SK-N-MC (cell line): ENCODE results near the gene MBNL2.
"Not testable (repeated sequence)": the region's sequence is repeated elsewhere in the genome, so short reads cannot be mapped to it uniquely, and the experiment has no call there.

ENCODE experiments used
- DNase-seq: peaks from one replicate; pipeline ENCODE4 v3.0.0-alpha.2; 2011; ENCODE audit warnings: low read depth, low spot score
- H3K27ac ChIP-seq: fragments of 200-600 bp; sonication (generic); 2 replicates; pipeline ENCODE4 v1.5.1; 2016; ENCODE audit warnings: mixed run types
- H3K36me3 ChIP-seq: fragments of 200-600 bp; sonication (generic); 2 replicates; pipeline ENCODE4 v1.6.1; 2017; ENCODE audit warnings: antibody characterized with exemption, low read length, mixed read lengths; ENCODE audit not compliant: insufficient read depth
- H3K4me3 ChIP-seq: fragments of 200-600 bp; sonication (generic); 2 replicates; pipeline ENCODE4 v1.5.1; 2016
- H3K9ac ChIP-seq: fragments of 200-600 bp; sonication (generic); 2 replicates; pipeline ENCODE4 v1.8.0; 2017; ENCODE audit warnings: mixed run types, mixed read lengths; ENCODE audit not compliant: insufficient read length
- H3K9me3 ChIP-seq: fragments of 200-600 bp; sonication (generic); 2 replicates; pipeline ENCODE4 v1.6.1; 2017; ENCODE audit warnings: low read depth, mild to moderate bottlenecking, antibody characterized with exemption, low read length, moderate library complexity, mixed read lengths
- EZH2 ChIP-seq: fragments of 200-600 bp; sonication (generic); IDR thresholded peaks from one replicate; pipeline ENCODE4 v1.6.1; 2017; ENCODE audit warnings: antibody characterized with exemption
- FOXP2 ChIP-seq: optimal IDR thresholded peaks from 2 replicates; pipeline ENCODE3; 2011; ENCODE audit warnings: mild to moderate bottlenecking, moderate library complexity; ENCODE audit not compliant: insufficient read depth; ENCODE audit errors: extremely low read length, control extremely low read depth
- POLR2AphosphoS5 ChIP-seq: IDR thresholded peaks from 2 replicates; pipeline ENCODE4 v1.6.1; 2012; ENCODE audit warnings: mild to moderate bottlenecking, low read depth, low read length, borderline replicate concordance

Gene MBNL2

GRCh38 chr13:97344265-97345175, 122.4 kb downstream of the MBNL2 start:
- Histone ChIP-seq H3K36me3 (peaks cover 5% of the 10 kb centered on the region; the same call in 1 of the 2 replicates), H3K27ac (no peak overlapping the region), H3K4me3 (no peak overlapping the region), H3K9ac (no peak overlapping the region), H3K9me3 (no peaks in the 10 kb centered on the region)
- no peak for DNase-seq
- TF ChIP-seq FOXP2 (no peak), EZH2 (no peak), POLR2AphosphoS5 (no peak)

- no peaks in the 10 kb centered on the region for H3K9me3 ChIP-seq
- no peak overlapping the region for H3K4me3 ChIP-seq
- no peak for TF ChIP-seq FOXP2
- no peak for TF ChIP-seq EZH2
- no peak for TF ChIP-seq POLR2AphosphoS5
- no peak overlapping the region for H3K27ac ChIP-seq
- no peak for DNase-seq
- H3K36me3 ChIP-seq: peaks cover 8% of the 10 kb centered on the region
- no peak overlapping the region for H3K9ac ChIP-seq
Measured at GRCh38 chr13:97346097-97346496, 124.0 kb downstream of the MBNL2 start.

GRCh38 chr13:97346561-97347254, 124.6 kb downstream of the MBNL2 start:
- H3K9ac ChIP-seq: no peak overlapping the region
- DNase-seq: no peak
- peaks cover 8% of the 10 kb centered on the region for H3K36me3 ChIP-seq
- no peaks in the 10 kb centered on the region for H3K9me3 ChIP-seq
- H3K27ac ChIP-seq: no peak overlapping the region
- H3K4me3 ChIP-seq: no peak overlapping the region
- no peak for TF ChIP-seq POLR2AphosphoS5
- TF ChIP-seq EZH2: no peak
- TF ChIP-seq FOXP2: no peak

- TF ChIP-seq FOXP2: no peak
- no peak for TF ChIP-seq EZH2
- TF ChIP-seq POLR2AphosphoS5: no peak
- H3K36me3 ChIP-seq: peaks cover 8% of the 10 kb centered on the region
- no peak overlapping the region for H3K27ac ChIP-seq
- DNase-seq: no peak
- no peak overlapping the region for H3K4me3 ChIP-seq
- H3K9ac ChIP-seq: no peak overlapping the region
- no peaks in the 10 kb centered on the region for H3K9me3 ChIP-seq
Measured at GRCh38 chr13:97347255-97347932, 125.3 kb downstream of the MBNL2 start.

GRCh38 chr13:97348569-97349100, 126.5 kb downstream of the MBNL2 start:
- peaks cover 4% of the 10 kb centered on the region for H3K36me3 ChIP-seq
- H3K27ac ChIP-seq: no peak overlapping the region
- no peak overlapping the region for H3K9ac ChIP-seq
- no peak for TF ChIP-seq POLR2AphosphoS5
- no peak for TF ChIP-seq EZH2
- no peak for TF ChIP-seq FOXP2
- H3K9me3 ChIP-seq: no peaks in the 10 kb centered on the region
- no peak for DNase-seq
- no peak overlapping the region for H3K4me3 ChIP-seq

- not testable (repeated sequence) for H3K27ac ChIP-seq, DNase-seq
Measured at GRCh38 chr13:97352012-97352411, 129.9 kb downstream of the MBNL2 start.

GRCh38 chr13:97352815-97353214, 130.7 kb downstream of the MBNL2 start:
- no peak for TF ChIP-seq FOXP2
- no peak for TF ChIP-seq EZH2
- no peak for TF ChIP-seq POLR2AphosphoS5
- DNase-seq: no peak
- Histone ChIP-seq H3K4me3 (no peak overlapping the region), H3K36me3 (peaks cover 4% of the 10 kb centered on the region), H3K9ac (no peak overlapping the region), H3K9me3 (no peaks in the 10 kb centered on the region), H3K27ac (no peak overlapping the region)

More at GRCh38 chr13:97352012-97352411, 129.9 kb downstream of the MBNL2 start:
- not testable (repeated sequence) for H3K4me3 ChIP-seq, H3K9ac ChIP-seq, H3K9me3 ChIP-seq, H3K36me3 ChIP-seq
